H1 (cell line): Measurements from ENCODE around the gene GLUD1. TPM values are rescaled to one million over a fixed set of nuclear protein-coding genes. Genes with fewer than 3 reads are reported as not detected.

ENCODE experiments used
- ATF2 ChIP-seq: IDR thresholded peaks from 2 replicates; pipeline ENCODE4 v1.6.1; 2012; ENCODE audit warnings: low read length, inconsistent platforms
- KDM4A ChIP-seq: IDR thresholded peaks from one replicate; pipeline ENCODE4 v1.7.1; 2012; ENCODE audit warnings: low read depth, mild to moderate bottlenecking, moderate library complexity, low read length, inconsistent platforms; ENCODE audit not compliant: severe bottlenecking
- RBBP5 ChIP-seq: IDR thresholded peaks from 2 replicates; pipeline ENCODE4 v1.7.1; 2012; ENCODE audit warnings: low read depth, mild to moderate bottlenecking, inconsistent platforms, low read length, moderate library complexity, borderline replicate concordance
- RFX5 ChIP-seq: IDR thresholded peaks from 2 replicates; pipeline ENCODE4 v1.6.1; 2011; ENCODE audit warnings: low read depth, low read length, improper control_type of control experiment, borderline replicate concordance
- SIRT6 ChIP-seq: IDR thresholded peaks from one replicate; pipeline ENCODE4 v1.7.1; 2012; ENCODE audit warnings: low read length, inconsistent platforms
- SP1 ChIP-seq: IDR thresholded peaks from 2 replicates; pipeline ENCODE4 v1.6.1; 2011; ENCODE audit warnings: low read depth, low read length
- YY1 ChIP-seq: IDR thresholded peaks from 2 replicates; pipeline ENCODE4 v1.6.1; 2011; ENCODE audit warnings: low read depth, mild to moderate bottlenecking, low read length
- polyA plus RNA-seq, 7 experiments: library from polyadenylated mRNA; depleted of rRNA in 3 of 7; stranded (reverse) in 5 of 7; unstranded in 2 of 7; fragments of >200 nt in 5 of 7; fragments of 200-250 nt in 2 of 7; gene quantifications; 1 replicate in 5 of 7; 2 replicates in 1 of 7; 4 replicates in 1 of 7; pipeline versions ENCODE4 v1.2.1 to v1.2.3, GENCODE V29; 2011 to 2013; ENCODE audit warnings: missing spikeins in 2 of 7, mixed read lengths in 2 of 7
- total RNA-seq: library from RNA; stranded (reverse); fragmentation: NEBNext Ultra II Directional; extraction: Animal tissue kit (Norgen Biotek cat#: 25700); gene quantifications from 2 replicates; pipeline ENCODE4 v1.2.1, GENCODE V29; 2021

Gene GLUD1
- total and polyA plus RNA-seq, 2 of the 8 experiments (the other 6 are each of a cell fraction or from before 2014, with no cell fraction given): 41.0 to 96.2 TPM

- TF ChIP-seq ATF2 (no peak), SIRT6 (no peak), RBBP5 (no peak), RFX5 (no peak), SP1 (no peak), KDM4A (no peak), YY1 (no peak)
These were observed 56.3 kb downstream of the GLUD1 start (continued) for GRCh38 chr10:87038286-87038717.
